AML-193 (cell line): ENCODE measurements around the gene CX3CR1.
"Not testable (repeated sequence)": the region's sequence is repeated elsewhere in the genome, so short reads cannot be mapped to it uniquely, and the experiment has no call there.

Source experiments
- DNase-seq, 2 experiments: peaks; one replicate each; lab custom pipeline; 2025; lab: John Stamatoyannopoulos, UW

CX3CR1 gene

GRCh38 chr3:39279745-39280517, at the start of gene CX3CR1:
Gene CX3CR1, minus strand, starts transcription at chr3:39280036. Its CDS starts 13,527 bp downstream, at chr3:39266509.
- DNase-seq = peak; percentile 44 to 47

GRCh38 chr3:39329493-39329892, 49.7 kb upstream of the CX3CR1 start, which contains the start of gene CCR8:
Gene CCR8, plus strand, starts transcription at chr3:39329709. Its CDS starts 2,623 bp downstream, at chr3:39332332.
- no peak for DNase-seq

- no peak for DNase-seq
These were observed 48.0 kb upstream of the CX3CR1 start for GRCh38 chr3:39327746-39328349.

- DNase-seq = no peak
These were observed 47.4 kb upstream of the CX3CR1 start for GRCh38 chr3:39327053-39327745.

- DNase-seq = no peak
These were observed 45.4 kb upstream of the CX3CR1 start for GRCh38 chr3:39325236-39325635.

- DNase-seq = peak; percentile 65 to 85
These were observed 43.7 kb upstream of the CX3CR1 start for GRCh38 chr3:39323494-39323893.

- peak in 1 of 2 experiments; percentile 34 for DNase-seq
These were observed 43.1 kb upstream of the CX3CR1 start for GRCh38 chr3:39322936-39323335.

GRCh38 chr3:39322209-39322715, 42.4 kb upstream of the CX3CR1 start:
- not testable (repeated sequence) for DNase-seq

- DNase-seq = peak in 1 of 2 experiments; percentile 5
These were observed 41.7 kb upstream of the CX3CR1 start for GRCh38 chr3:39321574-39321983.

GRCh38 chr3:39319249-39319648, 39.4 kb upstream of the CX3CR1 start:
- no peak for DNase-seq

GRCh38 chr3:39318301-39318700, 38.5 kb upstream of the CX3CR1 start:
- no peak for DNase-seq

- peak; percentile 98 for DNase-seq
These were observed 37.8 kb upstream of the CX3CR1 start for GRCh38 chr3:39317571-39318169.

- DNase-seq = no peak
These were observed 35.6 kb upstream of the CX3CR1 start for GRCh38 chr3:39315420-39315819.

- no peak for DNase-seq
These were observed 33.5 kb upstream of the CX3CR1 start for GRCh38 chr3:39313289-39313688.

- DNase-seq = no peak
These were observed 22.3 kb upstream of the CX3CR1 start for GRCh38 chr3:39302178-39302577.

GRCh38 chr3:39299279-39299678, 19.4 kb upstream of the CX3CR1 start:
- no peak for DNase-seq

GRCh38 chr3:39296197-39297077, 16.6 kb upstream of the CX3CR1 start:
- no peak for DNase-seq

GRCh38 chr3:39295184-39295775, 15.4 kb upstream of the CX3CR1 start:
- DNase-seq = no peak

GRCh38 chr3:39294446-39295183, 14.8 kb upstream of the CX3CR1 start:
- DNase-seq = no peak

GRCh38 chr3:39292961-39293360, 13.1 kb upstream of the CX3CR1 start:
- no peak for DNase-seq
